ENCODE results near the gene P2RX2.

DNA sequence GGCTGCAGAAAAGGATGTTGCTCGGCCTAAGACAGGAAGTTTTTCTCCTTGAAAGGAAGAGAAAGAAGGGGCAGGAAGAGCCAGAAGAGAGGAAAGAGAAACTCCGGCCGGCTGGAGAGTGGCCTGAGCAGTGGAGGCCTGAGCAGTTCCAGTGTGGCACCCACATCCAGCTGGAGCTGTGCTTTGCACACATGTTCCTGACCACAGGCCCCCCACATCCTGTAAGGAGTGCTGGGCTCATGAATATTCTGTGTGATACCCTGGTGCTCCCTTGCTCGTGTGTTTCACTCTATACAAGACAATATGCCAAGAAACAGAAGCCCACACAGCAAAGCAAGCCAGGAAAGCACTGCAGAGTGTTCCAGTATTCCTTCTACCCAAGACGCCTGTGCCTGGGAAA, 41.5 kb downstream of the P2RX2 start:
- TF ChIP-seq EZH2 (IDR thresholded peaks at IDR 0.05) (no peak), FOXP2 (optimal IDR thresholded peaks at IDR 0.05; ENCODE audit: control extremely low read depth, extremely low read length, insufficient read depth) (no peak), POLR2AphosphoS5 (IDR thresholded peaks at IDR 0.05; ENCODE audit: borderline replicate concordance, low read depth, low read length) (no peak)

Data from SK-N-MC (cell line).